Activated T-helper 9 cell treated with anti-CD3 and anti-CD28 coated beads, Interleukin-2, amount 50 U/mL, for 16 hours (primary cell): ENCODE results near the gene HHAT.

Experiments used
- DNase-seq: peaks from one replicate; pipeline ENCODE4 v3.0.0-alpha.2; 2020; ENCODE audit warnings: low read depth

Gene HHAT

DNA sequence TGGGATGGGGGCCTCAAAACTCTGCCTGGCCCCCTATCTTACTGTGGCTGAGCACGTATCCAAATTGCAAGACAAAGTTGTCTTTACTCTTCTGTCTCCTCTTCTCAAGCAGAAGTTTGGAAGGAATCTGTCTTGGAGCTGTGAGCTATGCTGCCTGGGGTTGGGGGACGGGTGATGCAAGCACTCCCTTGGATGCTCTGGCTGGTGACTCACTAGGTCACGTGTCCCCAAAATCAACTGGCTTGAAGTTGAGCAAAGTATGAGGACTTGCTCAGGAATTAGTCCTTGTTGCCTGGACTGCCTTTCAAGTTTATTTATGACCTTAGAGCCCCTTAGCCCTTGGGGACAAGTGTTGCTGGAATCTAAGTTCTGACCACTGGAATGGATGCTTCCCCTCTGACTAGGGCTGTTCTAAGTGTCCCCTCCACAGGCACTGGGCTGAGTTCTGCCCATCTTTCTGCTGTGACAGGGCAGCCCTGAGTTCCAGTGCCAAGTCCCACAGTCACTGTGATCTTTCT is 269.5 kb downstream of the HHAT start:
- DNase-seq = no peak

DNA sequence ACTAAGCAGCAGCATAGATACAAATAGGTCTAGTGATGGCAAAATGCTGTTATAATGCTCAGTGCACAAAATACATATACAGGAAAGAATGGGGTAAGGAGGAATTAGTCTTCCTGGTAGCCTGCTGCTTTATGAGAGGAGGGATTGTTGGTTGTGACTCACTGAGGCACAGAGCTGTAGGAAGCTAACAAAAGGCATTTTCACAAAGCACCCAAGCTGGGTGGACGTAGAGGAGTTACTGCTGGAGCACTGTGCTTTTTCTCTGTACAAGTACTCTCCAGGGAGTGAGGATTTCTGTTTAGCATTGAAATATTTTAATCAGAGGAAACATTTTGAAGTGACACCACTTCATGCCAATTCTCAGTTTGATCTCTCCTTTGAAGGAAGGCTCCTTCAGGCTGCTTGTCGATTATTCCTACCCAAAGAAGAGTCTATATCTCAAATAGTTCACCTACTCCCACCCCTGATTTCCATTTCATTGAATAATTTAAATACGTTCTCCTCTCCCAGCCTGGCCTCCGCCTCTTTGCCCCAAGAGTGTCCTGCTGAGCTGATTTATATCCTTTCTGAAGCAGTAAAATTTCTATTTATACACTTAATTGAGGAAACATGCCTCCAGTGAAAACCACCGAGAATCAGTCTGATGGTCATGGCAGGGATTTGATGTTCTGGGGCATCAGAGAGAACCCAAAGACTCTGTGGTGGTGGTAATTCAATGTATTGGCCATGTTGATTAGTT is 271.9 kb downstream of the HHAT start:
- no peak for DNase-seq

DNA sequence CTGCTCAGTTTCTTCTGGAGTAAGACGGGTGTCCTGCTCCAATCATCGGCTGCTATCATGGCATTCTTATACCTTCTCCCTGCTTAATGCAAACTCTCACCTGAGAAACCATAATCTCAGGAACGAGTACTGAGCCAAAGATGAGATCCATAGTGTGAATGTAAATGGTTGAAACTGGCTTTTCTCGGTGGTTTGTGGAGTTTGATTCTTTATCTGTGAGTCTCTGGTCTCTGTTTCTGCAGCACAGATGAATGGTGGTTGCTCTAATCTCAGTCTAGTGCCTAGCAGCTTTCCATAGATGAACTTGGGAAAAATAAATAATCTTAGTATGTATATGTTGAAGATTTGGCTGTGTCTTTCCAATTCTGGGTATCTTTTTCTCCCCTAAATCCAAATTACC is 274.4 kb downstream of the HHAT start:
- DNase-seq = no peak

GRCh38 chr1:210605099-210605498 is 276.4 kb downstream of the HHAT start:
- DNase-seq = no peak

- no peak for DNase-seq
These were observed 278.7 kb downstream of the HHAT start for GRCh38 chr1:210607361-210607760.

- no peak for DNase-seq
These were observed 280.1 kb downstream of the HHAT start for GRCh38 chr1:210608767-210609166.

GRCh38 chr1:210616356-210616755 is 287.7 kb downstream of the HHAT start:
- DNase-seq = no peak

- DNase-seq = no peak
These were observed 288.6 kb downstream of the HHAT start for GRCh38 chr1:210617293-210617692.

DNA sequence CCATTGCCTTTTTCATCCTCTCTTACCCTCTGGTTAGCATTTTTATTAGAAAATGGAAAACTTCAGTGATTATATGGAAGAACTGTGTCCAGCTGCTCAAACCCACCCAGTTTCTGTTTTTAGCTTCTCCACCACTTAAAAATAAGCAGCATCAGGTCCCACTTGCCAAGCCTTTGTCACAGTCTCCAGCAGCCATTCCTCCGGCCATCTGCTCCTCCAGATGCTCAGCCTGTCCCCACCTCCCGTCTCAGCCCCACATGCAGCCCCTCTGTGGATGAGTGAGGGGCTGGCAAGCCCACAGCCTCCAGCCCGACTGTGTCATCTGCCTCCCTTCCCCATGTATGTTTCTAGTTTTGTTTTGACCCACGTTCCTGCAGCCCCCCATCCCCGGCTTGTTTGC is 289.7 kb downstream of the HHAT start:
- DNase-seq = no peak

GRCh38 chr1:210620867-210621488 is 292.3 kb downstream of the HHAT start:
- no peak for DNase-seq

DNA sequence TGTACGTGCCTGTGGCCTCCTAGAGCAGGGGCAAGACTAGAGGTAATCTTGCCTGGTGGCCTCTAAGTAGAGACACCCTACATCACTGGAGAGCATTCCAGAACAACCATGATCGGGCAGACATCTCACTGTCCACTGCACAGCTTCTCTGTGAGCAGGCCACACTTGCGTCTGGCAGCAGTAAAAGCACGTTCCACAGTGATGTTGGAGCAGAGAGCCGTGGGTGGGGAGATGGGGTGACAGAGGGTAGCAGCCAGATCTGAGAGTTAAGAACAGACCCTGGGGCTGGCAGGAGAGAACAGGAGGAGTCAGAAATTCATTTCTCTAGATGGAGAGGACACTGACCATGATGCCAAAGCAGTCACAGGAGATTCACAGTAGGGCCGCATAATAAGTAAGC is 293.0 kb downstream of the HHAT start:
- DNase-seq = no peak

DNA sequence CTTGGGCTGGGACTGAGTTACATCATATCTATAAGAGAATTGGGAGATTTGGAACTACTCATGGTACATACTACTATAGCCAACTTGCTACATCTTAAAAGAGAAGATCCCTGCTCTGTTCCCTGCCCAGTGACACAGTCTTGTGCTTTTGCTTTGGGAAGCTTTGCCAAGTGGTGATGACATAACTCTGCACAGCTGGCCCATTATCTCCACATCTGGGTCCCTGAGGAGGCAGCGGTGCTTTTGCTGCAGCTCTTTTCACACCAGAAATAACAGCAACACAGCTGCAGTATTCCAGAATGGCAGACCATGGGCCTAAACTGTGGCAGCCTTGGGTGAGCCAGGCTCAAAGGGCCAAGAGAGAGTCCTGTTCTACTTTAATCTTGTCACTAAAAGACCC is 296.0 kb downstream of the HHAT start:
- no peak for DNase-seq

- no peak for DNase-seq
These were observed 297.0 kb downstream of the HHAT start for GRCh38 chr1:210625715-210626114.

GRCh38 chr1:210626341-210626740 is 297.6 kb downstream of the HHAT start:
- no peak for DNase-seq

- no peak for DNase-seq
These were observed 299.1 kb downstream of the HHAT start for GRCh38 chr1:210627755-210628154.

DNA sequence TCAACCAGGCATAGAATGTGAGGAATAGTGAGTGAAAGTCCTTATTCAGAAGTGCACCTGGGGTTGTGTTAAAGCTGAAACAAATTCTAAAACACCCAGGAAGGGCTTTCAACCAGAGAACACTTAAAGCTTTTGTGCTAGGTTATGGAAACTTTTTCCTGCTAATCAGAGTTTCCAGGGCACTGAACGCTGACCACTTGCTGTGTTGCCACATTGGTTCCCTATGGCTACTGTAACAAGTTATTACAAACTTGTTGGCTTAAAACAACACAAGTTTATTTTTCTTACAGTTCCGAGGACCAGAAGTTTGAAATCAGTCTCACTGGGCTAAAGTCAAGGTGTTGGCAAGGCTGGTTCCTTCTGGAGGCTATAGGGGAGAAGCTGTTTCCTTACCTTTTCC is 300.6 kb downstream of the HHAT start:
- DNase-seq = no peak

DNA sequence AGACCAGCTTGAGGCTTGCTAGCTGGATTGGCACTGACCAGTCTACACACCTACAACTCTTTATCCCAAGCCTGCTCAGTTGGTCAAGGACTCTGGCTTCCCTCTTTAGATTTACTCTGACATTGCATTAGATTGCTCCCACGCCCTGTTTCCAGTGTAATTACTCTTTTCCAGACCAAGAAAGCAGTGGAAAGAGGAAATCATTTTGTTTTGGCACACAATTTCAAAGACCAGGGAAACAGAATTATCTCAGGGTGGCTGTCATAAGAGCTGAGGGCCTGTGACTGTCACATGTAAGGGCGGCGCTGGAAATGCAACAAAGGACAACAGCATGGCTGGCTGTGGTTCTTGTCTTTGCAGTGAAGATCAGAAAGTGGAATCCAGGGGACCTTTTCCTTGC is 302.7 kb downstream of the HHAT start:
- no peak for DNase-seq

DNA sequence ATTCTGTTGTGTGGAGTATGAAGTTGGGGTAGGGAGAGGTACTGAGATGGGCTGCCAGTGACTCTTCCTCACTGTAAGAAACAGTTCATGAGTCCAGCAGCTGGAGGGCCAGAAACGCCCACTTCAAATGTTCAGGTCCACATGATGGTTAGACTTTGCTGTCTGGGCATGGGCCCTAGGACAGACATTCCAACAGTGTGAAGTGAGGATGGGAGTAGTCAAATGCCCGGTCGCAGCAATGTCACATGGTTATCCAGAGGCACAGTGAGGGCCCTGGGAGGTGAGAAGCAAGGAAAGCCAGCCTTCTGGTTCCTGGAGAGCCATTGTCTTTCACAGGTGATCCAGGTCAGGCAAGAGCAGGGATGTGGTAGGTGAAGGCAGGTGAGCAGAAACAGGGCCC is 304.4 kb downstream of the HHAT start:
- no peak for DNase-seq

DNA sequence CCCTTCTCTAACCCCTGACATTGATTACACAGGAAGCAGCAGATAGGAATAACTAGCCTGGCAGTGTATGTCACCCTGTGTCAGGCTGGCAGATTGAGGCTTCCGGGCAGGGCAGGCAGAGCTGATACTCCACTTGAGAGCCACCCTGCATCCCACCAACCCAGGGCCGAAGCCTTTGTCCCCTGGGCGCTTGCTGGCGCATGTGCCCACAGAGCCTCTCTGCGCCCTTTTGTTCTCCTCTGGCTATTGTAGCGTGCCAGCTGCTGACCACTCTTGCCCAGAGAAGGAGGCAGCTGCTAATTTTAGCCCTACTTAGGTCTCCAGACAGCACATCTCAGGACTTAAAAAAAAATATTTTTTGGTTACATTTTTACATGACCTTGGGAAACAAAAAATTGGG is 304.9 kb downstream of the HHAT start:
- no peak for DNase-seq

DNA sequence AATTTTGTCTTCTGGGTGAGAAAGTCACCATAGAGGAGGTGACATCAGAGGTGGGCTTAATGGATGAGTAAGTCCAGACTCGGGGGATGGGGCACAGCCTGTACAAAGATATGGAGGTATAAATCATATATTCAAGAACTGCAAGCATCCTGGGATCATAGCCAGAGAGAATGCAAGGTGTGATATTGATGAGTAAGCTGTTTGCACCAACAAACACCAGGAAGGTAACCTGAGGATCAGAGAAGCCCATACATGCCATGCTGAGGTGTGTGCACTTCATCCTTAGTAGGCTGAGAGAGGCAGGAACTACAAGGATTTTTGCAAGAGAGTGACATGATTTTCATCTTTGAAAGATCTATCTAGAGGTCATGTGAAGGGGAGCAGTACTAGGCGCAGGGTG is 306.4 kb downstream of the HHAT start:
- DNase-seq = no peak

GRCh38 chr1:210641582-210641981 is 312.9 kb downstream of the HHAT start:
- DNase-seq = no peak

- no peak for DNase-seq
These were observed 317.0 kb downstream of the HHAT start for GRCh38 chr1:210645582-210646257.

DNA sequence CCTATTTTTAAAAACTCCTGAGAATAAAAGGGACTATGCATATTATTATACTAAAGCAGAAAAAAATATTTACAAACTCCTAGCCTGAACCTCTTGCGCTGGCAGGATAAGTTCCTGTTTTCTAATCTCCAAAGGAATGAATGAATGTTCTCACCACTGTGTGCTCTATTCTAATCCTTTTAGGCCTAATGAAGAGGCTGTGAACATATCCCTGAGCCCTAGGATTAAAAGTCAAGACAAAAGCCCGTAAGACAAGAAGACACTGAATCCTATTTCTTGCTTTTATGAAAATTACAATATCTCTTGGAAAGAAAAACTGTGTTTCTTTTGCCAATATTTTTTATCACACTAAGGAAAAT is 317.5 kb downstream of the HHAT start:
- no peak for DNase-seq
